ENCODE data around the gene EMC9. TPM values are rescaled to one million over a fixed set of nuclear protein-coding genes. Genes with fewer than 3 reads are reported as not detected.
A peak's percentile ranks its signal among the peaks of the same experiment; 100 is the strongest.

The EMC9 gene
- total RNA-seq, 1 donor from 2014 or later: 10.5 TPM

DNA sequence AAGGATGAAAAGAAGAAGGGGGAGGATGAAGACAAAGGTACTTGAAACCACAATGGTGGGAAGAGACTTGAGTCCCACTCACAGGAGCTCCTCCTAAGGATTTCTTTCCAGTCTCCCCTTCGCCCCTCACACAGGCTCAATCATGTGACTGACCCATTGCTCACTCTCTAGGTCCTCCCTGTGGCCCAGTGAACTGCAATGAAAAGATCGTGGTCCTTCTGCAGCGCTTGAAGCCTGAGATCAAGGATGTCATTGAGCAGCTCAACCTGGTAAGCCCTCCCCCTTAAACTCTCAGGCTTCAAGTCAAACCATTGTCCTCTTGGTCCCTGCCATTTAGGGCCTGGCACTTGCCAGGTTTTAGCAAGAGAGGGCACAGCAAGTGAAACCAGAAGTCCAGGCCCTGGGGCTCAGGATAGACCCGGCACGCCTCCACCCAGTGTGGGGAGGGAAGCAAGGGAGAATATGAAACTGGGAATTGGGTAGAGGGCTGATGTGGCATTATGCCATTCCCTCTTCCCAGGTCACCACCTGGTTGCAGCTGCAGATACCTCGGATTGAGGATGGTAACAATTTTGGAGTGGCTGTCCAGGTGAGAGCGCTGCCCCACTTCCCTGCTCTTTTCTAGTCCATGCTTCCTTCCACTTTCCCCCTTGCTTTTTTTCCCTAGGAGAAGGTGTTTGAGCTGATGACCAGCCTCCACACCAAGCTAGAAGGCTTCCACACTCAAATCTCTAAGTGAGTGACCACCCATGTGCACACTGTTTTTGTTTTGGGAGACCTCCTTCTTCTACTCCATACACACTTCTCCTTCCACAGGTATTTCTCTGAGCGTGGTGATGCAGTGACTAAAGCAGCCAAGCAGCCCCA is 3.6 kb downstream of the EMC9 start:
- intact Hi-C loops (cut with DNase I): no loop called here
- Histone ChIP-seq H3K27me3 (no peaks in the 10 kb centered on the region), H3K9me3 (no peaks in the 10 kb centered on the region), H3K4me1 (peaks cover 34% of the 10 kb centered on the region), H3K4me3 (no peak overlapping the region), H3K36me3 (peaks cover 21% of the 10 kb centered on the region), H3K27ac (peak overlapping the region; percentile 91)
- ATAC-seq (no peak), DNase-seq (no peak)
- TF ChIP-seq, protein P1, sequence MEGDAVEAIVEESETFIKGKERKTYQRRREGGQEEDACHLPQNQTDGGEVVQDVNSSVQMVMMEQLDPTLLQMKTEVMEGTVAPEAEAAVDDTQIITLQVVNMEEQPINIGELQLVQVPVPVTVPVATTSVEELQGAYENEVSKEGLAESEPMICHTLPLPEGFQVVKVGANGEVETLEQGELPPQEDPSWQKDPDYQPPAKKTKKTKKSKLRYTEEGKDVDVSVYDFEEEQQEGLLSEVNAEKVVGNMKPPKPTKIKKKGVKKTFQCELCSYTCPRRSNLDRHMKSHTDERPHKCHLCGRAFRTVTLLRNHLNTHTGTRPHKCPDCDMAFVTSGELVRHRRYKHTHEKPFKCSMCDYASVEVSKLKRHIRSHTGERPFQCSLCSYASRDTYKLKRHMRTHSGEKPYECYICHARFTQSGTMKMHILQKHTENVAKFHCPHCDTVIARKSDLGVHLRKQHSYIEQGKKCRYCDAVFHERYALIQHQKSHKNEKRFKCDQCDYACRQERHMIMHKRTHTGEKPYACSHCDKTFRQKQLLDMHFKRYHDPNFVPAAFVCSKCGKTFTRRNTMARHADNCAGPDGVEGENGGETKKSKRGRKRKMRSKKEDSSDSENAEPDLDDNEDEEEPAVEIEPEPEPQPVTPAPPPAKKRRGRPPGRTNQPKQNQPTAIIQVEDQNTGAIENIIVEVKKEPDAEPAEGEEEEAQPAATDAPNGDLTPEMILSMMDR (IDR thresholded peaks at IDR 0.05): no peak

DNA sequence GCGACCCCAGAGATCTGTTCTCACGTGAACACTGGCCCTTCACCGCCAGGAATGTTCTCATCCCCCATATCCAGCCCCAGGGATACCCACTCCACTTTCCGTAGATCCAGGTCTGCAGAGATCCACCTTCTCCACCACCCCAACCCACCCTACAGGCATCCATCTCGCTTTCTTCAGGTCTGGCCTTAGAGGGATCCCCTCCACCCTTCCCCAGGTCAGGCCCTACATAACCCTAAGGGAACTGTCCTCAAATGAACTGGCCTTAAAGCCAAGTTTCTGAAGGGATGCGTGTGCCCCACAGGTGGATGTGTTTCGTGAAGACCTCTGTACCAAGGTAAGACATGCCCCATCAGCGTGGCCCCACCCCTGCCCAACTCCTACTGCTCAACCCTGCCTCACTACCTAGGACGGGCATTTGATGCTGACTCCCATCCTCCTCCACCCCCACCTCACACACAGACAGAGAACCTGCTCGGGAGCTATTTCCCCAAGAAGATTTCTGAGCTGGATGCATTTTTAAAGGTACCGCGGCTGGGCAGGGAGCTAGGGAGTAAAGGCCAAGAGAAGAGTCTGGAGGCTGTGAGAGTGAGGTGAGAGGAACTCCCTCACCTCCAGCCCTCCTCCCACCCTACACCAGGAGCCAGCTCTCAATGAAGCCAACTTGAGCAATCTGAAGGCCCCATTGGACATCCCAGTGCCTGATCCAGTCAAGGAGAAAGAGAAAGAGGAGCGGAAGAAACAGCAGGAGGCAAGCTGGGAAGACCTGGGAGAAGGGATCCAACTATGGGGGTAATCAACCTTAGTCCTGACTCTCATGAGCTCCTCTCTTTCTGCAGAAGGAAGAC is 4.5 kb downstream of the EMC9 start:
- DNase-seq (no peak), ATAC-seq (no peak)
- Histone ChIP-seq H3K27me3 (no peaks in the 10 kb centered on the region), H3K27ac (peak overlapping the region; percentile 91), H3K4me3 (peak overlapping the region; percentile 99), H3K36me3 (peaks cover 21% of the 10 kb centered on the region), H3K9me3 (no peaks in the 10 kb centered on the region), H3K4me1 (peaks cover 30% of the 10 kb centered on the region)
- intact Hi-C loops (cut with DNase I): no loop called here
- TF ChIP-seq, protein P1 (IDR thresholded peaks at IDR 0.05): no peak

DNA sequence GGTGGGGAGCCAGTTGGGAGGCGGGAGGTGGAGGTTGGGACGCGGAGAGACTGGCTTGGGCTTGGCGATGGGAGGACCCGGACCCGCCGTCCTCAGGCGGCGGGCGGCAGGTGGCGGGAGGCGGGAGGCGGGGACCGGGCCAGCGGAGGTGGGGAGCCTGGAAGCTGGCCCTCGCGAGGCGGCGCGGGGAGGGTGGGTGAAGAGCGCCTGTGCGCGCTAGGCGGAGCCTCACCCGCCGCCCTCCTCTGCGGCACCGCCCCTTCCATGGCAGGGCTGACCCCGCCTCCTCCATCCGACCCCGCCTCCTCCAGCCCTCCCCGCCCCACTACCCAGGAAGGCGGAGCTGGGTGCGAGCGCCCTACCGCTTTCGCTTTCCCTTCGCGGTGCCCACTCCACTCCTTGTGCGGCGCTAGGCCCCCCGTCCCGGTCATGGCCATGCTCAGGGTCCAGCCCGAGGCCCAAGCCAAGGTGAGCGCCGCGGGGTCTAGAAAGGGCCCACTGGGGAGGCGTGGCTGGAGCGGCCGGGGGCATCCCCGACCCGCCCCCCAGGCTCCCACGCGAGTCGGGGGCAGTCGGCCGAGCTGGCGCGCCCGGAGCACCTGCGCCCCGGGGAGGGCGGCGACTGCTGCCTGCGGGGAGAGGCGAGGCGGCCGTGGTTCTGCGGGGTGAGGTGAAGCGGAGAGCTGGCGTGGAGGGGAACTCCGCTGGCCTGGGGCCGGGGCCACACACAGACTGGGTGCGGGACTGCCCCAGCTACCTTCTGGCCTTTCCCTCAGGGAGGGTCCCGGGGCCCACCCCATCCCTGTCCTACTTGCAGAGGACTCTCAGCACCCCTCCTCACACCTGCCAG is 5.3 kb downstream of the EMC9 start, which contains the start of gene PSME1:
Gene PSME1, plus strand, starts transcription at position 361 of the 850 bp plus-strand sequence. Its CDS starts 69 bp downstream, at position 430.
- Histone ChIP-seq H3K4me1 (peaks cover 28% of the 10 kb centered on the region), H3K27me3 (no peaks in the 10 kb centered on the region), H3K36me3 (peaks cover 21% of the 10 kb centered on the region), H3K9me3 (no peaks in the 10 kb centered on the region), H3K4me3 (peak within 1 kb of the TSS; percentile 99), H3K27ac (peak within 1 kb of the TSS; percentile 91)
- intact Hi-C loops (cut with DNase I): no loop called here
- TF ChIP-seq, protein P1 (IDR thresholded peaks at IDR 0.05): no peak
- ATAC-seq (peak; percentile 99), DNase-seq (peak; percentile 98)

DNA sequence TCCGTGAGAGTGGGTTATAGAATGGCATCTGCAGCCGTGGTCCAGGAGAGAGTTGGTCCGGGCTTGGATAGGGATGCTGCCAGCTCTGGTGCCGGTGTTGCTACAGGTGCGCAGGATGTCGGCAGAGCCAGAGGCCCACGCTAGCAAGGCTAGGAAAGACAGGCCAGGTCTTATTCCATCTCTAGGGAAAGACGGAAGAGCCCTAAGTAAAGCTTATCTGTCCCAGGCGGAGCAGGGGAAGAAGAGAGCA is 5.9 kb downstream of the EMC9 start:
- Histone ChIP-seq H3K27me3 (no peaks in the 10 kb centered on the region), H3K9me3 (no peaks in the 10 kb centered on the region), H3K27ac (peak overlapping the region; percentile 91), H3K36me3 (peaks cover 21% of the 10 kb centered on the region), H3K4me3 (peak overlapping the region; percentile 99), H3K4me1 (peaks cover 33% of the 10 kb centered on the region)
- DNase-seq (no peak), ATAC-seq (no peak)
- intact Hi-C loops (cut with DNase I): no loop called here
- TF ChIP-seq, protein P1 (IDR thresholded peaks at IDR 0.05): no peak

DNA sequence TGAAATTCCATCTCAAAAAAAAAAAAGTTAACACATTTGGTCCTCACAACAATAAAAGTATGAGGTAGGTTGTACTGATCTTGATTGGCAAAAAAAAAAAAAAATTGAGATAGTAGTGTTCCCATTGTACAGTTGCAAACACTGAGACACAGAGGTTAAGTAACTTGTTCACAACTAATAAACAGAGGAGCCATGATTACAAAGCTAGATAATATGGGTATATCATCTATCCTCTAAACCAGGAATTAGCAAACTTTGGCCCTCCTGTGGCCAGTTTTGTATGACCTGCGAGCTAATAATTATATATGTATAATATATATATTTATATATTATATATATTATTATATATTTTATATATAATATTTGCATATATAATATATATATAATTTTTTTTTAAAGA is 7.7 kb downstream of the EMC9 start:
- intact Hi-C loops (cut with DNase I): no loop called here

More for the DNA sequence above, 7.7 kb downstream of the EMC9 start:
- TF ChIP-seq, protein P1 (IDR thresholded peaks at IDR 0.05): no peak
- H3K27ac ChIP-seq: no peak overlapping the region
- H3K4me1 ChIP-seq: peaks cover 20% of the 10 kb centered on the region
- no peaks in the 10 kb centered on the region for H3K9me3 ChIP-seq
- DNase-seq (no peak), ATAC-seq (no peak)
- no peak overlapping the region for H3K4me3 ChIP-seq
- no peaks in the 10 kb centered on the region for H3K27me3 ChIP-seq
- H3K36me3 ChIP-seq: peaks cover 15% of the 10 kb centered on the region
